Measurements from ENCODE around the gene STK26.
"Not testable (repeated sequence)": the region's sequence is repeated elsewhere in the genome, so short reads cannot be mapped to it uniquely, and the experiment has no call there.

Gene STK26

DNA sequence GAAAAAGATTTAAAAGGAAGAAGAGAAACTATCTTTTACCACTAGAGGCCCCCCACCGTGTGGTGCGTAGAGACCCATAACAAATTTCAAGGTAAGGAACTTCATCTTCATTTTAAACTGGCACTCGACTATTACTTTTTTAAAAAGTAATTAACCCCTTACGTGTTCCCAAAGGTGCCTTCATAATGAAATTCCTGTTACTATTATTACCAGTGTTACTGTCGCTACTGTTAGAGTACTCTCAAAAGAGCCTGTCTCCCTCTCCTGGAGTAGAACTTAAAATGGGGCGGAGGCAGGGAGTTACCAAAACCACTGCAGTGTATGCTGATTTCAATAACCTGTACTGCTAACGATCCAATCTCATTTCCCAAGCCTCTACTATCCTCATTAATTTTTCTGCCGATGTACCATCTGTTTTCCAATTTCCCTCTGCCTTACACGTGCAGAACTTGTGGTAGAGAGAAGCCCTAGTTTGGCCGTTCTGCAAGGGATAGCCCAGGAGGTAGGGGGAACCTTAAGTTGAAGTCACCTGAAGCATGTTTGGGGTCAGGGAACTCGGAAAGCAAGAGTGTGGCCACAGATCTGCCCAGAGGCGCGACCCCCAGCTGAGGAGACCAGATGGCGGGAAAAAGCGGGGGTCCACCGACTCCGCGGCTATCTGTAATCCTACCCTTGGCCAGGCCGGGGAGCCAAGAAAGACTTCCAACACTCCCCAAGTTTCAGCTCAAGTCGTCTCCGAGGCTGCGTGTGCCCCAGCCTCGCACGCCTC is 720 bp upstream of the STK26 start:
- H3K27me3 Mint-ChIP-seq, result no peaks in the 10 kb centered on the region
- no peaks in the 10 kb centered on the region for H3K36me3 Mint-ChIP-seq
- peak overlapping the region; percentile 90 for H3K27ac Mint-ChIP-seq
- peak overlapping the region; percentile 94 for H3K4me3 Mint-ChIP-seq
- H3K4me1 Mint-ChIP-seq (ENCODE audit: low read depth), result peaks cover 40% of the 10 kb centered on the region
- no peaks in the 10 kb centered on the region for H3K9me3 Mint-ChIP-seq (ENCODE audit: low read depth)

DNA sequence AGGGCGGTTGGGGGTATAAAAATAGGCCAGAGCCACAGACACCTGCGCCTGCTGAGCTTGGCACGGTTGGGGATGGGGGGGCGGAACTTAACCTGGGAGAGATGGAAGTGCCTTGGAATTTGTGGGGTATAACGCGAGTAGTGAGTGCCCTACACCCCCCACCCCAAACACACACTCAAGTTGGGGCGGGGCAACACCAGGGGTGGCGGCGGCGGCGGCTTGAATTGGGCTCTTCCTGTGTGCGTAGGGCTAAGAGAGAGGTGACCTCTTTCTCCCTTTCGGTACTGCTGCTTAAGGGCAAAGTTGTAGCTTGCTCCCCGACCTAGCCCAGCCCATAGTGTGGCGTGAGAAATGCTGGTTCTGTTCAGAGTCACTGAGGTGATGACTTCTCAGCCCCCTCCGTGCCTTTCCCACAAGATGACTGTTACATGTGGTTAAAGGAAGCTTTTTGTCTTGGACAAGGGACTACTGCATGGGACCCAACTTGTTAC is 839 bp downstream of the STK26 start:
- Mint-ChIP-seq H3K27ac (peak overlapping the region; percentile 88), H3K4me3 (peak overlapping the region; percentile 94), H3K4me1 (ENCODE audit: low read depth) (peaks cover 47% of the 10 kb centered on the region), H3K36me3 (peaks cover 7% of the 10 kb centered on the region), H3K9me3 (ENCODE audit: low read depth) (no peaks in the 10 kb centered on the region), H3K27me3 (no peaks in the 10 kb centered on the region)

DNA sequence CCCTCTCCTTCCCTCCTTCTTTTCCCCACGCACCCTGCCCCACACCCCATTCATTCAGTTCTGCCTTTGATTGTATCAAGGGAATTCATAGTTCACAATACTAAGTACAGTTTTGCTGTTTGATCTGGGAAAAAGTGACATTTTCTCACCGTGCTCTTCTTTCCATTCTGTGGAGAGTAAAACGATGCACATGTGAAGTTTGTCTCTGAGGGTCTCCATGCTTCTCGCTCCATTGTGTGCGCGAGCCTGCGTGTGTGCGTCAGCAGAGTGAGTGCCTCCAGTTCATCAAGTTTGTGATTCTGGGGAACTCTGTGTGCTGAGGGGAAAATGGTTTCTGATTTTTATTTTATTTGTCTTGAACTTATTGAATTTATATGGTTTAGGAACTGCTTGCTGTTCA is 1.9 kb downstream of the STK26 start:
- Mint-ChIP-seq H3K27ac (peak overlapping the region; percentile 90), H3K4me1 (ENCODE audit: low read depth) (peaks cover 57% of the 10 kb centered on the region), H3K4me3 (peak overlapping the region; percentile 94), H3K36me3 (peaks cover 11% of the 10 kb centered on the region), H3K9me3 (ENCODE audit: low read depth) (no peaks in the 10 kb centered on the region), H3K27me3 (no peaks in the 10 kb centered on the region)

DNA sequence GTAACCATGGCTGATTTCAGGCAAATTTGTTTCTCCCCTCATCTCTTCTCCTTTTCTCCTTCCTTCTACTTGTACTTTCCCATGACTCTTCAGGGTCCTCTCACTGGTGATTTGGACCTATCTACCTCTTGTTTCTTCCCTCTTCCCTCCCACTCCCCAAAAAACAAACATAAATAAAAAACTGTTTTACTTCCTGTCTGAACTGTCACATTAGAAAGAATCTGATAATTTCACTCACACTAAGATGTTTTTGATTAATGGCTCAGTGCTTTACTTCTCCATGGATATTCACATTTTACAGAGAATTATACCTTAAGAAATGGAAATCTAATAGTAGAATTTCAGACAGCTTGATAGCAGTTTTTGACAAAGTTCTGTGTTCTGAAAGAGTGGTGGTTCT is 7.2 kb downstream of the STK26 start:
- Mint-ChIP-seq H3K27me3 (no peaks in the 10 kb centered on the region), H3K4me1 (ENCODE audit: low read depth) (peaks cover 82% of the 10 kb centered on the region), H3K4me3 (no peak overlapping the region), H3K27ac (peak overlapping the region; percentile 41), H3K36me3 (peaks cover 11% of the 10 kb centered on the region), H3K9me3 (ENCODE audit: low read depth) (no peaks in the 10 kb centered on the region)

DNA sequence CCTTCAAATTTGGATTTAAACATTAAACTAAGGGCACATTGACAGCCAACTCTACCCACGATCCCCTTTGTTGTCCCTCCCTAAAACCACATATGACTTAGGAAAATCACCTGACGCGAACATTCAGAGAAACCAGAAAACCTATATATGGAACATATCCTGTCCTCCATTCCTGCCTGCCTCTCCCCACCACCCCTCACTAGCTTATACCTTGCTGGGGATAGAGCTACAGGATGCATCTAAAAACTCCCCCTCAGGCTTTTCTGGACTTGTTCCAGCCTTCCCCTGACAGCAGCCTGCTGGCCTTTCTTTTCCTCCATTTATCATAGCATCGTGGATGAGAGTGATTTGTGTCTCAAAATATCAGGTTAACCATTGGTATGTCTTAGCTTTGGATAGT is 8.8 kb downstream of the STK26 start:
- Mint-ChIP-seq H3K27me3 (no peaks in the 10 kb centered on the region), H3K36me3 (peaks cover 11% of the 10 kb centered on the region), H3K27ac (peak overlapping the region; percentile 46), H3K9me3 (ENCODE audit: low read depth) (no peaks in the 10 kb centered on the region), H3K4me3 (peak overlapping the region; percentile 58), H3K4me1 (ENCODE audit: low read depth) (peaks cover 77% of the 10 kb centered on the region)

DNA sequence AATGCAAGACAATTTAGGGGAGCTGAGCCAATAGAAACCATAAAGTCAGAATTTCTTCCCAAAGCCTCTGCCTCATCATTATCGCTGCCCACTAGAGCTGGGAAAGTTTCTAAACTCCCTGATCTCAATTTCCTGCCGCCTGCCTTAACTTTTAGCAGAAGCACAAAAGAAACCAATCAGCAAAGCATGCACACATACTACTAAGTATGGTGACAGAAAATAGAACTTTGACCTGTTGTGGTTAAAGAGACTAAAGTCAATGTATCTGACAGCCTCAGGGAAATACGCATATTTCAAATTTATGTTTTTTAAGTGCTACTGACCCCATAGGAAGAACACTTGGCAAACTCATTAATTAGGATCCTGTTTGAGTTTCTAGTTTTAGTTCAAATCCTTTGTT is 10.1 kb downstream of the STK26 start:
- no peaks in the 10 kb centered on the region for H3K27me3 Mint-ChIP-seq
- no peak overlapping the region for H3K27ac Mint-ChIP-seq
- no peaks in the 10 kb centered on the region for H3K9me3 Mint-ChIP-seq (ENCODE audit: low read depth)
- H3K4me3 Mint-ChIP-seq, result no peak overlapping the region
- H3K36me3 Mint-ChIP-seq, result peaks cover 10% of the 10 kb centered on the region
- peaks cover 75% of the 10 kb centered on the region for H3K4me1 Mint-ChIP-seq (ENCODE audit: low read depth)

DNA sequence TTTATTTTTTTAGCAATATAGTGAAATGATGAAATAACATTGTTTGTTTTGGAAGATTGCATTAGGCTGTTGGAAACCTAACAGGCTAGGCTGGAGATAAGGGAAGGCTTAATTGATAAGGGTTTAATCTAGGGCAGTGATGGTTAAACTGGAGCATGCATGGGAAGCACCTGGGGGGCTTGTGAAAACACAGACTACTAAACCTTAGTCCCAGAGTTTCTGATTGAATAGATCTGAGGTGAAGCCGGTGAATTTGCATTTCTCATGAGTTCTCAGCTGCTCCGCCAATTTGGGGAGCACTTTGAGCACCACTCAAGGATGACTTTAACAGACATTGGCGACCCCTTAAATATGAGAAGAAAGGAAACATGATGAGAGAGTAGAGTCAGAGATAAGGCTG is 11.5 kb downstream of the STK26 start:
- Mint-ChIP-seq H3K9me3 (ENCODE audit: low read depth) (no peaks in the 10 kb centered on the region), H3K4me3 (no peak overlapping the region), H3K27ac (peak overlapping the region; percentile 7), H3K27me3 (no peaks in the 10 kb centered on the region), H3K36me3 (no peaks in the 10 kb centered on the region), H3K4me1 (ENCODE audit: low read depth) (peaks cover 74% of the 10 kb centered on the region)

DNA sequence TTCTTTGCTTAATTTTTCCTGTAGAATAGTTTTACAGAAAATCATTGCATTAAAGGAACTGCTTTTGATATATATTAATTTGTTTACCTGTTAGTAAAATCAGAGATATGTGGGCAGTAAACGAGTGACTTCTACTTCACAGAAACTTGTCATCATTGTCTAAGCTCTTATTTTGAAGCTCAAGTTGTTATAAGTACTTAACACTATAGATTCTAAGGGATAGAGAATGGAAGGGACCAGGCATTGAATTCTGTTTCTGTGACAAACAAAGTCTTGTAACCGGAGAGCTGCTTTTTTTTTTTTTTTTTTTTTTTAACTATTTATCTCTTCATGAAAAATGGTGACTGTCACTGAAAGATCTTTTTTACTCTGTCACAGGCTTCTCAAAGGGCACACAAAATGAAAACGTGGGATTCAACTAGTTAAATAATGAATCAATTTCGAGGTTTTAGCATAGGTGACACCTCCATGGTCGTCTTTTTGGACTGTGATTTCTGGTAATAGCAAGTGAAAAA is 14.4 kb downstream of the STK26 start:
- Mint-ChIP-seq H3K27ac (no peak overlapping the region), H3K27me3 (no peaks in the 10 kb centered on the region), H3K9me3 (ENCODE audit: low read depth) (no peaks in the 10 kb centered on the region), H3K4me3 (no peak overlapping the region), H3K36me3 (no peaks in the 10 kb centered on the region), H3K4me1 (ENCODE audit: low read depth) (peaks cover 71% of the 10 kb centered on the region)

DNA sequence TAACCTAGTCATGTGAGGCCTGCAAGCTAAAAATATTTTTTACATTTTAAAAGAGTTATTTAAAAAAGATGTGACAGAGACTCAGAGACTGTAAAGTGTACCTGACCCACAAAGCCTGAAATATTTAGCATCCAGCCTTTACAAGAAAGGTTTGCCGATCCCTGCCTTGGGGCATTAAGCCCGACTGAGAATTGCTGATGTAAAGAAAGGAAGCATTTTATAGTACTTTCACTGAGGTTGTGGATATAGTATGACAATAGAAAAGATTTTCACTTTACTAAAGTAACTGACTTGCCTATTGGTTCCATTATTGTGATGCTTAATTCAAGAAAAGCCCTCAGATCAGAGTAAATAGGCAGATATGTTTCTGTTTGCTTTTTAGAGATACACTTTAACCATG is 17.0 kb downstream of the STK26 start:
- no peaks in the 10 kb centered on the region for H3K36me3 Mint-ChIP-seq
- H3K27me3 Mint-ChIP-seq, result no peaks in the 10 kb centered on the region
- H3K9me3 Mint-ChIP-seq (ENCODE audit: low read depth), result no peaks in the 10 kb centered on the region
- no peak overlapping the region for H3K27ac Mint-ChIP-seq
- H3K4me3 Mint-ChIP-seq, result no peak overlapping the region
- H3K4me1 Mint-ChIP-seq (ENCODE audit: low read depth), result peaks cover 69% of the 10 kb centered on the region

DNA sequence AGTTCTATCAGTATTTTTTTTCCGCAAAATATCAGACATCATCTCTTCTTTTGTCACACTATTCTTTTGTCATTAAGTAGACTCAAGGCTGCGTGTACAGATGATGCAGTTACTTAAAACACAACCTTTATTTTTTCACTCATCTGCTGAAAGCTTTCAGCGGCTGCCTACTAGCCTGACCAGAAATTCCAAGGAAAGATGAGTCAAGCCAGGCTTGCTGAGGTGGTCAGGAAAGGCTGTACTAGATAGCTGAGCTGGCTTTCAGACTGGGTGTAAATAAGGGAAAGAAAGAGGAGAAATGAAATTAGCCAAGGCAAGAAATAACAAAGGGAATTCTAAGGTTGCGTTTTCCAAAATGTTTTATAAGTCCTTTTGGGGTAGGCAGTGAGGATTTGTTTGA is 17.9 kb downstream of the STK26 start:
- Mint-ChIP-seq H3K27ac (peak overlapping the region; percentile 41), H3K36me3 (no peaks in the 10 kb centered on the region), H3K4me3 (no peak overlapping the region), H3K27me3 (no peaks in the 10 kb centered on the region), H3K9me3 (ENCODE audit: low read depth) (no peaks in the 10 kb centered on the region), H3K4me1 (ENCODE audit: low read depth) (peaks cover 69% of the 10 kb centered on the region)

DNA sequence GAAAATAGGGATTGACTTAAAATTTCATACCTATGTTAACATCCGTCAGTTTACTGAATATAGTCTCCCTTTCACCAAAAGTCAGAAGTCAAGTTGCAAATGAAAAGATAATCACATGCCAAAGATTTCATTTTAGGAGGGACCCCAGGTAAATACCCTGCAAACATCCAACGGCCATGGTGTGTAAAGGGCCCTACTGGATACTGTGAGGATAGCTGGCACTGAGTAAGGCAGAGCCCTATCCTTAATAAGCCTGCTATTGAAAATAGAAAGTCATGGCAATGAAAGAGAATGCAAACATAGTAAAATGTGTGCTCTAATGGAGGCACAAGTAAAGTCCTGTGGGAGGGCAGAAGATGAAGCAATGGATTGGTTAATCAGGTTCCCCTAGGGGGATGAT is 20.9 kb downstream of the STK26 start:
- no peaks in the 10 kb centered on the region for H3K9me3 Mint-ChIP-seq (ENCODE audit: low read depth)
- no peaks in the 10 kb centered on the region for H3K36me3 Mint-ChIP-seq
- H3K27ac Mint-ChIP-seq, result no peak overlapping the region
- peaks cover 62% of the 10 kb centered on the region for H3K4me1 Mint-ChIP-seq (ENCODE audit: low read depth)
- H3K4me3 Mint-ChIP-seq, result no peak overlapping the region
- no peaks in the 10 kb centered on the region for H3K27me3 Mint-ChIP-seq

DNA sequence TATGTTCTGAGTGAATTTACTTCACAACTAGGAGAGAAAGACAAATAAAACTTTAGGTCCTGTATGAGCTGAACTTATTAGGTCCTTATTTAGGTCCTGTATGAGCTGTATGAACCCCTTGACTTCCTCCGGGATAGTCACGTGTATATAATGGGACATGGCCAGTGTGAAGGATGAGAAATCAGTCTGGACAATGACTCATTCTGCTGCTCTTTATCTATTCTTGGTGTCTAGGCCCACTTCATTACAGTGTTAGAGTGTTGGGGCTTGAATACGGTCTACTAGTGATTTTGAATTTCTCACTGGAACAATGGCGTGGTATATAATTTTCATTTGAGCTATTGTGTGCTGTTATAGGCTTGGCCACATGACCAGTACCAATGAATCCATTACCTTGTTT is 21.9 kb downstream of the STK26 start:
- H3K36me3 Mint-ChIP-seq, result no peaks in the 10 kb centered on the region
- H3K4me3 Mint-ChIP-seq, result no peak overlapping the region
- H3K4me1 Mint-ChIP-seq (ENCODE audit: low read depth), result peaks cover 64% of the 10 kb centered on the region

DNA sequence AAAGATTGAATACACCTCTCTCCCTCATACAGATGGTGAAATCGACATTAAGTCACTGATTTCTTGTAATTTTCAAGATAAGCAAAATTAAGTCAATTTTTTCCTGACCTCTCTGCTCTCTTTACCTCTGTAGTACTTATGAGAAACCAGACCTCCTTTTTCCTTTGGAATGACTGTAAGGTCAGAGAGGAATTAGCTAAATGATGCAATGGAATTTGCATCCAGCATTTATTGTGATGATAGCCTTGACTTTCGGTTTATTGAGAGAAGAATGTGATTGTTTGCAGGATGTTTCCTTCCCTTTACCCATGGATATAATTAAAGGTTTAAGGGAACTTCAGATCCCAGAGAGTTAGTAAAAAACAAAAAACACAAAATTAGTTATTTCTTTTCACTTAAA is 22.4 kb downstream of the STK26 start:
- Mint-ChIP-seq H3K27ac (no peak overlapping the region), H3K4me3 (no peak overlapping the region), H3K4me1 (ENCODE audit: low read depth) (peaks cover 62% of the 10 kb centered on the region), H3K27me3 (no peaks in the 10 kb centered on the region), H3K9me3 (ENCODE audit: low read depth) (no peaks in the 10 kb centered on the region), H3K36me3 (no peaks in the 10 kb centered on the region)

More for the DNA sequence above, 21.9 kb downstream of the STK26 start:
- Mint-ChIP-seq H3K27ac (no peak overlapping the region), H3K9me3 (ENCODE audit: low read depth) (no peaks in the 10 kb centered on the region), H3K27me3 (no peaks in the 10 kb centered on the region)

DNA sequence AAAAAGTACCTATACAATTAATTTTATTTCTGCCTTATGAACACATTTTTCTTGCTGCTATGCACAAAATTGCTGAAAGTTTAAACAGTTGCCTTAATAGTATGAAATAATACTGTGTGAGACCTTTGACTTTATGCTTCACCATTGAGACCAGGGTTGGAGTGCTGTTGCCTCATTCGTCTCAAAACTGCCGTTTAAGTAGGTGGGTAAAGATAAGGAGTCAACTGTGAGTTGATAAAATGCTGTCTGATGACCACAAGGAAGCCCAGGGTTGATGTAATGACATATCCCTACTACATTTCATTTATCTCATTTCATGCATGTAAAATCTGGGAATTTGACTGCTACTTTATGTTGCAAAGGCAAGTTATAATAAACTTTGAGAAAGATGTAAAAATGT is 23.4 kb downstream of the STK26 start:
- Mint-ChIP-seq H3K4me3 (no peak overlapping the region), H3K27ac (no peak overlapping the region), H3K27me3 (no peaks in the 10 kb centered on the region), H3K4me1 (ENCODE audit: low read depth) (peaks cover 54% of the 10 kb centered on the region), H3K36me3 (peaks cover 2% of the 10 kb centered on the region), H3K9me3 (ENCODE audit: low read depth) (no peaks in the 10 kb centered on the region)

DNA sequence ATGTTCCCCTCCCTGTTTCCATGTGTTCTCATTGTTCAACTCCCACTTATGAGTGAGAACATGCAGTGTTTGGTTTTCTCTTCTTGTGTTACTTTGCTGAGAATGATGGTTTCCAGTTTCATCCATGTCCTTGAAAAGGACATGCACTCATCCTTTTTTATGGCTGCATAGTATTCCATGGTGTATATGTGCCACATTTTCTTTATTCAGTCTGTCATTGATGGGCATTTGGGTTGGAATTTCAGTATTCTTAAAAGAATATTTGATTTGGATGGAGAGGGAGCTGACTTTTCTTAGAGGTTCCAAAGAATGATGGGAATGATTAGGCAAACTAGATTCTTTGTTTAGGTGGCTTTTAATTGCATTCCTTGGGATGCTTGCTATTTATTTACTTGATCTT is 28.7 kb downstream of the STK26 start:
- H3K9me3 Mint-ChIP-seq (ENCODE audit: low read depth); H3K27ac Mint-ChIP-seq; H3K27me3 Mint-ChIP-seq; H3K4me3 Mint-ChIP-seq; H3K36me3 Mint-ChIP-seq: not testable (repeated sequence)
- H3K4me1 Mint-ChIP-seq (ENCODE audit: low read depth), result peaks cover 55% of the 10 kb centered on the region

DNA sequence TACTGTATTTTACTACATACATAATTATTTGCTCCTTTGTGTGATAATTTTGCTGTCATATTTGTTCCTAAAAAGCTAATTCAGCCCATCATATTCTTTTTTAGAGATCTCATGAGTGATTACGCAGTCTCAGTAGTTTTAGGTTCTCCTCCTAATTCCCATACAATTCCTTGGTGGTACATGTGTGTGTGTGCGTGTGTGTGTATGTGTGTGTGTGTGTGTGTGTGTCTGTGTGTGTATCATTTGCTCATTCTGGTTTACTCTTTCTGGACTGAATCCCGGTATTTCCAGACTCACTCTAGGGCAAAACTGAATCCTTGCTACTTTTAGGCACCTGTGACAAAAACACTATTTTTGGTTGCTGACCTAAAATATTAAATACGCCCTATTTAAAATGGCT is 34.9 kb downstream of the STK26 start:
- Mint-ChIP-seq H3K4me1 (ENCODE audit: low read depth) (peaks cover 41% of the 10 kb centered on the region), H3K27me3 (no peaks in the 10 kb centered on the region), H3K9me3 (ENCODE audit: low read depth) (no peaks in the 10 kb centered on the region), H3K4me3 (no peak overlapping the region), H3K36me3 (peaks cover 2% of the 10 kb centered on the region), H3K27ac (no peak overlapping the region)

Data from activated naive CD8-positive, alpha-beta T cell (primary cell).